Measurements from ENCODE around the gene HEXIM2. TPM values are rescaled to one million over a fixed set of nuclear protein-coding genes. Genes with fewer than 3 reads are reported as not detected.

The HEXIM2 gene
- total RNA-seq, 3 donors from 2014 or later (not counting 1 experiment from before 2014, with no cell fraction given): 4.1 to 5.3 (median 4.5) TPM

GRCh38 chr17:45143094-45143670 lies 18.5 kb upstream of the HEXIM2 start:
- H3K9me3 Mint-ChIP-seq: no peaks in the 10 kb centered on the region
- H3K27ac ChIP-seq (ENCODE audit: low read length): no peak overlapping the region
- H3K9me3 ChIP-seq (ENCODE audit: control insufficient read depth, insufficient read depth, low read length): no peaks in the 10 kb centered on the region
- peaks cover 24 to 43% of the 10 kb centered on the region in 2 donors for H3K4me1 Mint-ChIP-seq
- H3K27me3 ChIP-seq (ENCODE audit: control insufficient read depth, insufficient read depth, low read length): no peaks in the 10 kb centered on the region
- no peaks in the 10 kb centered on the region for H3K36me3 ChIP-seq (ENCODE audit: control insufficient read depth, insufficient read depth, low read length)
- no peak for DNase-seq
- H3K4me3 Mint-ChIP-seq: no peak overlapping the region
- ATAC-seq: no peak
- H3K36me3 Mint-ChIP-seq: peaks cover 6% of the 10 kb centered on the region
- peaks cover 38% of the 10 kb centered on the region for H3K4me1 ChIP-seq (ENCODE audit: control insufficient read depth, insufficient read depth, low read length)
- WGBS (ENCODE audit: insufficient coverage): 89% methylated on average over 13 of the region's 13 CpGs
- H3K27me3 Mint-ChIP-seq (ENCODE audit: low read depth in 2 of 2): no peaks in the 10 kb centered on the region
- no peak for TF ChIP-seq CTCF (IDR thresholded peaks at IDR 0.05)
- peak overlapping the region in 1 of 2 donors; percentile 98 for H3K27ac Mint-ChIP-seq
- H3K4me3 ChIP-seq (ENCODE audit: low read length): no peak overlapping the region
- intact Hi-C loops (cut with micrococcal nuclease): loop anchor here (10.0 kb wide), 1 partner anchor 1052 kb away; the partner anchor contains the start of gene KANSL1

- Mint-ChIP-seq H3K4me1 (peaks cover 30 to 49% of the 10 kb centered on the region in 2 donors), H3K4me3 (peak overlapping the region; percentile 81), H3K27ac (peak overlapping the region in 1 of 2 donors; percentile 98), H3K36me3 (peaks cover 6% of the 10 kb centered on the region), H3K9me3 (no peaks in the 10 kb centered on the region), H3K27me3 (ENCODE audit: low read depth in 2 of 2) (no peaks in the 10 kb centered on the region)
- 10% methylated on average over 21 of the region's 21 CpGs for WGBS (ENCODE audit: insufficient coverage)
- H3K27ac ChIP-seq (ENCODE audit: low read length): peak overlapping the region; percentile 47
- H3K4me3 ChIP-seq (ENCODE audit: low read length): peak overlapping the region; percentile 33
- H3K27me3 ChIP-seq (ENCODE audit: control insufficient read depth, insufficient read depth, low read length): no peaks in the 10 kb centered on the region
- H3K9me3 ChIP-seq (ENCODE audit: control insufficient read depth, insufficient read depth, low read length): no peaks in the 10 kb centered on the region
- ATAC-seq: no peak
- TF ChIP-seq CTCF (IDR thresholded peaks at IDR 0.05): no peak
- H3K36me3 ChIP-seq (ENCODE audit: control insufficient read depth, insufficient read depth, low read length): no peaks in the 10 kb centered on the region
- peaks cover 41% of the 10 kb centered on the region for H3K4me1 ChIP-seq (ENCODE audit: control insufficient read depth, insufficient read depth, low read length)
- intact Hi-C loops (cut with micrococcal nuclease): loop anchor here (10.0 kb wide), 1 partner anchor 1051 kb away; the partner anchor contains the start of gene KANSL1
- peak in 1 of 2 donors; percentile 49 for DNase-seq
These were observed 17.9 kb upstream of the HEXIM2 start for GRCh38 chr17:45143767-45144198.

GRCh38 chr17:45144199-45145034 lies 17.3 kb upstream of the HEXIM2 start:
- WGBS (ENCODE audit: insufficient coverage): 25% methylated on average over 71 of the region's 71 CpGs
- peaks cover 6% of the 10 kb centered on the region for H3K36me3 Mint-ChIP-seq
- no peak for TF ChIP-seq CTCF (IDR thresholded peaks at IDR 0.05)
- peak overlapping the region; percentile 47 for H3K27ac ChIP-seq (ENCODE audit: low read length)
- H3K4me1 Mint-ChIP-seq: peaks cover 37 to 55% of the 10 kb centered on the region in 2 donors
- H3K4me1 ChIP-seq (ENCODE audit: control insufficient read depth, insufficient read depth, low read length): peaks cover 42% of the 10 kb centered on the region
- intact Hi-C loops (cut with micrococcal nuclease): loop anchor here (5.0 to 10.0 kb wide), 2 partner anchors 173 to 1050 kb away; partner anchors contain the start of genes KANSL1 and MAP3K14
- DNase-seq: no peak
- peak overlapping the region in 1 of 2 donors; percentile 98 for H3K27ac Mint-ChIP-seq
- H3K4me3 Mint-ChIP-seq: peak overlapping the region; percentile 100
- H3K27me3 ChIP-seq (ENCODE audit: control insufficient read depth, insufficient read depth, low read length): no peaks in the 10 kb centered on the region
- H3K9me3 Mint-ChIP-seq: no peaks in the 10 kb centered on the region
- H3K27me3 Mint-ChIP-seq (ENCODE audit: low read depth in 2 of 2): no peaks in the 10 kb centered on the region
- peak overlapping the region; percentile 33 for H3K4me3 ChIP-seq (ENCODE audit: low read length)
- H3K9me3 ChIP-seq (ENCODE audit: control insufficient read depth, insufficient read depth, low read length): no peaks in the 10 kb centered on the region
- no peaks in the 10 kb centered on the region for H3K36me3 ChIP-seq (ENCODE audit: control insufficient read depth, insufficient read depth, low read length)
- no peak for ATAC-seq
